CD1c-positive myeloid dendritic cell (primary cell): ENCODE results near the gene COQ10B.
"Not testable (repeated sequence)": the region's sequence is repeated elsewhere in the genome, so short reads cannot be mapped to it uniquely, and the experiment has no call there.

Source experiments
- DNase-seq: peaks from one replicate; pipeline ENCODE4 v3.0.0-alpha.2; 2016; ENCODE audit errors: extremely low spot score

COQ10B gene

GRCh38 chr2:197450935-197451358 is 2.4 kb upstream of the COQ10B start:
- not testable (repeated sequence) for DNase-seq

GRCh38 chr2:197452754-197453122 is 614 bp upstream of the COQ10B start:
- DNase-seq: no peak

DNA sequence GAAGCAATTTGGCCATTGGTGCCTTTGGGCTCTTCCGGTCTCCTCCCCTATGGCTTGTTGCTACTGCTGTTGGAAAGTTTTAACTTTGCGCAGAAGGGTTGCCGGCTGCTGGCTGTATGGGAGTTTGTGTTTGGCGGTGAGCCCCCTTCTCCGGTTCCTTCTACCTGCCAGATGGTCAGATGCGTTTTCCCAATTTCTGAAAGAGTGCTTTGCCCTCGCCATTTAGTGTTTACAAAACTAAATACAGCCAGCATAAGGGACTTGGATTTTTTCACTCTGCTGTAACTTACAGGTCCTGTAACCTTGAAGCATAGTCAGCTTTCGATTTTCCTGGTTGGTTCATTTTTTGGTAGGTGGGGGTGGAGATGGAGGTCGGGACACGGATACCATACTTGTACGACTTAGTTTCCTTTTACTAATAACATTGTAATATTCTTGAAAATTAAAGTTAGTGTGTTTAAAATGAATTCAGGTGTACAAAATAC is 604 bp downstream of the COQ10B start:
- no peak for DNase-seq

- DNase-seq: no peak
These were observed 1.6 kb downstream of the COQ10B start for GRCh38 chr2:197454923-197455322.

DNA sequence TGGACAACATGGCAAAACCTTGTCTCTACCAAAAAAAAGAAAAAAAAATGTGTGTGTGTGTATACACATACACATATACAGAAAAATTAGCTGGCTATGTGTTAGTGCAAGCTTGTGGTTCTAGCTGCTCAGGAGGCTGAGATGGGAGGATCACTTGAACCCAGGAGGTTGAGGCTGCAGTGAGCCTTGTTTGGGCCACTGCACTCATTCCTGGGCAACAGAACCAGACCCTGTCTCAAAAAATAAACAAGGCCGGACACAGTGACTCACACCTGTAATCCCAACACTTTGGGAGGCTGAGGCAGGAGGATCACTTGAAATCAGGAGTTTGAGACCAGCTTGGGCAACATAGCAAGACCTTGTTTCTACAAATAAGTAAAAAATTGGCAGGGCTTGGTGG is 2.1 kb downstream of the COQ10B start:
- DNase-seq: no peak

DNA sequence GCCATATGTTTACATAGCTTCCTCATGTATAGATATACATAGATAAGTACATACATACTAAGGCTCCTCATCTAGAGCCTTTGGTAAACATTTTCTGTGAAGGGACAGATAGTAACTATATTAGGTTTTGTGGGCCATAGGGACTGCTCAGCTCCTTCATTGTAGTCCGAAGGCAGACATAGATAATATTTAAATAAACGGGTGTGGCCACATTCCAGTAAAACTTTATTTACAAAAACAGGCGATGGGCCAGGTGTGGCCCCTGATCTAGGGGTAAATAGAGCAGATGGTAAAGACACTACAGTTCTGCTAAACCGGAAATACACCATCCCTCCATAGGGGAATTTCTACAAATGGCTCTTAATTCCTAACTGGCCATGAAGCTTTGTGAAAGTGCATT is 7.3 kb downstream of the COQ10B start:
- DNase-seq: no peak

DNA sequence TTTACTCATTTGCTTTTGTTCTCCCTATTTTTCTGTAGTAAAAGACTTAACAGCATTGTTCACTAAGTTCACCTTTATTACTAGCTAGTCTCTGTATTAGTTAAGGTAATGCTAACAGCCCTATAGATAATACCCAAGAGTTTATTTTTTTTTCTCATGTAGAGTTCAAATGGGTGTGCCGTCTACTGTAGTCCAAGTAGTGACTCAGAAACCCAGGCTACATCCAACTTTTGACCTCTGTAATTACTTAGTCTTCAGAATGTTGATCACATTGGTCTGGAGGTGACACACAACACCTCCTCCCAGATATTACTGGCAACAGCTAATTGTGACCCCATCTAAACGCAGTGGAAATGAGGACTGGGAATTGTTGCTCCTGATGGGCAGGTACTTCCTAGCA is 7.7 kb downstream of the COQ10B start:
- DNase-seq: no peak

DNA sequence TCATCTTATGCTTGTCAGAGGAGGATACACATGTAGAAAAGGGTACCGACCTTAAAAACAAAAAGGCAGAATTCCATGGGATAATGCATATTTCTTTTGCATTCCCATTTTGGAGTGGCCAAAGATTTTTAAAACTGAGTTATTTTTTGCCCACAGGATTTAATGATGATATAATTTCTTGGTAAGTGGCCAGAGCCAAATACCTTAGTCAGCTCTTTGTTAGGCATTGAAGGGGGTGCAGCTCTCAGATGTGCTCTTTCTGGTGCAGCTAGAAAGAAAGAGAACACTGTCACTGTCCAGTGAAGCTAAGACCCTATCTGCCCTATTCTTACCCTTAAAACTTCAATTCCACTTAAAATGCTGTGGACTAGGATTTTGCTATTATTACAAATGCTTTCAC is 10.8 kb downstream of the COQ10B start:
- DNase-seq: no peak

- no peak for DNase-seq
These were observed 18.8 kb downstream of the COQ10B start for GRCh38 chr2:197472166-197472565.

DNA sequence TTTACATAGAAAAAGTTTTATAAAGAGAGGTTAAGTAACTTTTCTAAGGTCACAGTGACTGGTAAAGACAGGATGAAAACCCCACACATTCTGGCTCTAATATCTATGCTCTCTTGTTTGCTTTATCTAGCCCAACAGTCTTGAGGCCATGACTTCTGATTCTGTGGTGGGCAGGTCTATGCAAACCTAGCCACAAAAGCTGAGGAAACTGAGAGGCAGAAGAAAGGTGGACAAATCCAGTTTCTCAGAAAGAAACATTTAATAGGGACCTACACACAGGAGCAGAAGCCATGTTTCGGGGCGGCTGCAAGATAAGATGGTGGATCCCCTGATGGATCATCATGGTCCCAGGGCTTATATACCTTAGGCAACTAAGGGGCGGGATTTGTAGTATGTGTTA is 24.4 kb downstream of the COQ10B start:
- DNase-seq: no peak

DNA sequence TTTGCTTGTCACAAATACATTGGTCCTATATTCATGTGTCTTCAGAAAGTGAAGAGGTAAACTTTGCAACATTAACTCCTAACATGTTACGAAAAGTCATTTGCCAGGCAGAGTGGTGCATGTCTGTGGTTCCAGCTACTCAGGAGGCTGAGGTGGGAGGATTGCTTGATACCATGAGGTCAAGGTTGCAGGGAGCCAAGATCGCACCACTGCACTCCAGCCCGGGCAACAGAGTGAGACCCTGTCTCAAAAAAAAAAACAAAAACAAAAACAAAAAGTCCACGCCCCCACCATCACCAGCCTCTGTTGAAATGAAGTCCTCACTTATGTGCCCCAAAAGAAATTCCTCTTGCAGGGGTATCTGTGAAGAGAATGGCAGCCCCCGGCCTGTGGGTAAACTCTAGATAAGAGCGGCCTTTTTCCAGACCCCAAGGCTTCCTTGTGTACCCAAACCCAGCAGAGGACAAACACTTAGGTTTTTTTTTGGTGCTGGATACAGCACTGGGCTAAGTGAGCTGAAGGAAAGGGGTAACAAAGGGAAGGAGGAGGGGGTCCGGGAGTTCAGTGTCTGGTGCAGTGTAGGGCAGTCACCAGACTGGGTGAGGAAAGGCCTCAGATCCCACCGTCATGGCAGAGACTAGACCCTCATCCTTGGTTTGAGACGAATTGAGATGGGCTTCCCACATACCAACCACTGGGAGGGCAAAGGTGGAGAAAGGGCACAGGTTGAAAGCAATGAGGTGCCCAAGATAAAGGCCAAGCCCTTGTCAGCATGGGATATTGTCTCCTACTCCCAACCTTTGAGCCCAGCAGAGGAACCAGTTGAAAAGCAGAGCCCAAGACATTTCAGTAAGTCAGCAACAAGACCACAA is 27.0 kb downstream of the COQ10B start:
- no peak for DNase-seq

- not testable (repeated sequence) for DNase-seq
These were observed 30.9 kb downstream of the COQ10B start for GRCh38 chr2:197484248-197484647.

DNA sequence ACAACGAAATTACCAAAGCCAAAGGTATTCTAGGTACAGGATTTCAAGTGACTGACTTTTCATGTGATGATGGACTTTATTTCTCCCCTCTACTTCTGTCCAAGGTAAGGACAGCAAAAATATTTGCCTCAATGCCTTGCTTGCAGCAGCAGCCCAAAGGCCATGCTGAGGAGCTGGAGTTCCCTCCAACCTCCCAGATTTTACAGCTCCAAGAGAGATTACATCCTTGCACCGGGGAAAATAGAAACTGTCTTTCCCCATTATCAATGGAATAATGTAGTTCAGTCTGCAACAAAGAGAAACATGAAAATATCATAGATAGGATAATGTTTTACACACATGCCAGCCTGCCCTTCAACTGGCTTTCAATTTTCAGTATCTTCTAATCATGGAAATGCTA is 32.8 kb downstream of the COQ10B start:
- DNase-seq: no peak

DNA sequence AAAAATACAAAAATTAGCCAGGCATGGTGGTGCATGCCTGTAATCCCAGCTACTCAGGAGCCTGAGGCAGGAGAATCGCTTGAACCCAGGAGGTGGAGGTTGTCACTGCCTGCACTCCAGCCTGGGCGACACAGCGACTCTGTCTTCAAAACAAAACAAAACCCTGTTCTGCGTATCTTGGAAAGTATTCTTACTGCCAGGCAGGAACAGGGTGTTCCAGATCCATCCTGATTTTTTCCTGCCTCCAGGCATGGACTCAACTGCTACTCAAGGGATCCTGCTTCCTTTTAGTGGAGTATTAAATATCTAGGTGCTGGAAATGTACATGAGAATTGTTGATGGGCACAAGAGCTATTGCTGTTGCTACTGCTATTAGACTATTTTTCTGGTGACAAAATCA is 34.0 kb downstream of the COQ10B start:
- no peak for DNase-seq

- DNase-seq: no peak
These were observed 42.2 kb downstream of the COQ10B start for GRCh38 chr2:197495433-197496134.

- DNase-seq: no peak
These were observed 43.3 kb downstream of the COQ10B start for GRCh38 chr2:197496695-197497094.

GRCh38 chr2:197497326-197497725 is 44.0 kb downstream of the COQ10B start:
- DNase-seq: no peak

GRCh38 chr2:197498235-197498936 is 45.0 kb downstream of the COQ10B start:
- no peak for DNase-seq

- peak; percentile 72 for DNase-seq
These were observed 45.7 kb downstream of the COQ10B start for GRCh38 chr2:197498937-197499593.

DNA sequence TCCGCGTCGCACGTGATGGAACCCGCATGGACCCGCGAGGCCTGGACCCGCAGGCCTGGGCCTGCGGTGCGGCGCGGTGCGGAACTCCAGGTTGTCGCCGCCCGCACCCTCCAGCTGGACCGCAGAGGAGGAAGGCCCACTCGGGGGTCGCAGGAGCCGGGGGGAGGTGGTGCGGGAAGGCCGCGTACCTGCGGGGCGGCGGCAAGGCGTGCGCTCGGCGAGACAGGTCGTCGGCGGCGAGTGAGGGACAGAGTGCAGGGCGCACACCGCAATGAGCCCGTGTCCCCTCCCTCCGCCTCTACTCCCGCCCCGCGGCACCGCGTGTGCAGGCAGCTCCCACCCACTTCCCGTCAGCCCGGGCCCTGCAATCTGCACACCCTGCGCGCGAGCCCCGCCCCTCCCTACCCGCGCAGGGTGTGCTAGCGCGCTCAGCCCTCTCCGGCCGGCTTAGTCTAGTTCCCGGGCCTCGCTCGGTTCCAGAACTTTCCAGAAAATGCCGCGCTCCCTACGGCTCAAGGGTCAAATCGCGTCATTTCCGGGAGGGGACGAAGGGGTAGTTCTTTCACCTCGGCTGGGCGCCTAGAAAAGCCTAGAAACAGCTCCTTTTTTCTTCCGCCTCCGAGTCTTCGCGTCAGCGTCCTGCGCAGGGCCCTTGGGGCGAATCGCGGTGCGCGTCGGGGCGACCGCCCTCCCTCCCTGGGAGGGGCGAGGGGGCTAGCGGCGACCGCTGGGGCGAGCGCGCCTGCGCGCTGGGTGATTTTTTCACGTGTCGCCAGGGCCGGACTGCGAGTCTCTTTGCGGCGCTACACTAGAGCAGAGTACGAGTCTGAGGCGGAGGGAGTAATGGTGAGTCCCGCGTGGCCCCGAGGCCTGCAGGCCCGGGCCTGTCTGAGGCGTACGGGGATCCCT is 46.5 kb downstream of the COQ10B start, which contains the start of the genes HSPD1 and HSPE1:
Gene HSPD1 (minus strand): TSS at position 247 of the 909 bp plus-strand sequence. CDS start 992 bp downstream, outside the sequence.
Gene HSPE1 (plus strand): TSS at position 786 of the 909 bp plus-strand sequence. CDS start 58 bp downstream, at position 844.
- DNase-seq: peak; percentile 100
